ENCODE data around the gene LRATD1. TPM values are rescaled to one million over a fixed set of nuclear protein-coding genes. Genes with fewer than 3 reads are reported as not detected.

LRATD1 gene
- total and polyA plus RNA-seq, 10 of the 15 experiments (the other 5 are each of a cell fraction or from before 2014, with no cell fraction given): 0.02 TPM; not detected in 9

GRCh38 chr2:14626873-14627272 is 5.6 kb upstream of the LRATD1 start:
- Histone ChIP-seq H3K27me3 (replicated peaks in 1 of 2; ENCODE audit: control insufficient read depth in 2 of 2, insufficient read depth in 2 of 2, low read length in 1 of 2) (no peaks in the 10 kb centered on the region; a peak in 2 of 4 replicates), H3K9ac (ENCODE audit: control insufficient read depth, insufficient read depth, low read length) (no peak overlapping the region), H4K20me1 (ENCODE audit: control insufficient read depth, insufficient read depth) (no peaks in the 10 kb centered on the region), H3K36me3 (ENCODE audit: control insufficient read depth in 2 of 2, insufficient read depth in 2 of 2, low read length in 1 of 2) (no peaks in the 10 kb centered on the region), H3K27ac (ENCODE audit: control insufficient read depth, insufficient read depth) (no peak overlapping the region), H3K9me3 (replicated peaks; ENCODE audit: control insufficient read depth, insufficient read depth, low read length) (no peaks in the 10 kb centered on the region; the same call in 2 of the 3 replicates), H3K4me2 (ENCODE audit: control insufficient read depth, insufficient read depth) (no peak overlapping the region), H3K4me1 (ENCODE audit: control insufficient read depth, insufficient read depth, low read length) (no peaks in the 10 kb centered on the region), H3K79me2 (ENCODE audit: control insufficient read depth, insufficient read depth, low read length) (no peaks in the 10 kb centered on the region), H2AFZ (ENCODE audit: control insufficient read depth, low read depth, low read length) (no peak overlapping the region), H3K4me3 (no peak overlapping the region)
- in situ Hi-C loops (cut with MboI): no loop called here
- no TSS peak for BruUV-seq (replicated peaks)
- FAIRE-seq (no peak), ATAC-seq (no peak), DNase-seq (ENCODE audit: low read depth, low spot score) (no peak)
- WGBS (ENCODE audit: insufficient coverage, insufficient replicate concordance, low lambda C conversion rate, missing lambda C conversion rate): 21% methylated on average over 3 of the region's 3 CpGs
- ChIA-PET RAD21 (ENCODE audit: unreplicated experiment) (no interaction called here), CTCF (interaction anchor here (1.2 kb wide), 1 partner anchor 23 kb away, joined by 3 read pairs; no protein-coding TSS in a partner anchor), SMC1A (ENCODE audit: uncharacterized antibody, unreplicated experiment) (interaction anchor here (0.6 kb wide), 2 partner anchors 339 to 1369 kb away, joined by 3 to 4 read pairs; no protein-coding TSS in a partner anchor), POLR2A (no interaction called here)
- intact Hi-C loops (cut with micrococcal nuclease; ENCODE audit: unreplicated experiment): no loop called here
- TF ChIP-seq, protein P1, sequence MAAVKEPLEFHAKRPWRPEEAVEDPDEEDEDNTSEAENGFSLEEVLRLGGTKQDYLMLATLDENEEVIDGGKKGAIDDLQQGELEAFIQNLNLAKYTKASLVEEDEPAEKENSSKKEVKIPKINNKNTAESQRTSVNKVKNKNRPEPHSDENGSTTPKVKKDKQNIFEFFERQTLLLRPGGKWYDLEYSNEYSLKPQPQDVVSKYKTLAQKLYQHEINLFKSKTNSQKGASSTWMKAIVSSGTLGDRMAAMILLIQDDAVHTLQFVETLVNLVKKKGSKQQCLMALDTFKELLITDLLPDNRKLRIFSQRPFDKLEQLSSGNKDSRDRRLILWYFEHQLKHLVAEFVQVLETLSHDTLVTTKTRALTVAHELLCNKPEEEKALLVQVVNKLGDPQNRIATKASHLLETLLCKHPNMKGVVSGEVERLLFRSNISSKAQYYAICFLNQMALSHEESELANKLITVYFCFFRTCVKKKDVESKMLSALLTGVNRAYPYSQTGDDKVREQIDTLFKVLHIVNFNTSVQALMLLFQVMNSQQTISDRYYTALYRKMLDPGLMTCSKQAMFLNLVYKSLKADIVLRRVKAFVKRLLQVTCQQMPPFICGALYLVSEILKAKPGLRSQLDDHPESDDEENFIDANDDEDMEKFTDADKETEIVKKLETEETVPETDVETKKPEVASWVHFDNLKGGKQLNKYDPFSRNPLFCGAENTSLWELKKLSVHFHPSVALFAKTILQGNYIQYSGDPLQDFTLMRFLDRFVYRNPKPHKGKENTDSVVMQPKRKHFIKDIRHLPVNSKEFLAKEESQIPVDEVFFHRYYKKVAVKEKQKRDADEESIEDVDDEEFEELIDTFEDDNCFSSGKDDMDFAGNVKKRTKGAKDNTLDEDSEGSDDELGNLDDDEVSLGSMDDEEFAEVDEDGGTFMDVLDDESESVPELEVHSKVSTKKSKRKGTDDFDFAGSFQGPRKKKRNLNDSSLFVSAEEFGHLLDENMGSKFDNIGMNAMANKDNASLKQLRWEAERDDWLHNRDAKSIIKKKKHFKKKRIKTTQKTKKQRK (IDR thresholded peaks at IDR 0.05; ENCODE audit: low read depth, low read length): no peak
- TF ChIP-seq RBBP5 (conservative IDR thresholded peaks at IDR 0.05) (no peak), CHD1 (IDR thresholded peaks at IDR 0.05; ENCODE audit: low read depth, low read length) (no peak), EZH2 (IDR thresholded peaks at IDR 0.05; ENCODE audit: borderline replicate concordance, control insufficient read depth, low read depth, low read length) (no peak), ESRRA (IDR thresholded peaks at IDR 0.05; ENCODE audit: low read length) (no peak), SMAD1 (IDR thresholded peaks at IDR 0.05; ENCODE audit: low read depth, partially characterized antibody) (no peak), ASH2L (IDR thresholded peaks at IDR 0.05; ENCODE audit: borderline replicate concordance, low read depth) (no peak), MYB (IDR thresholded peaks at IDR 0.05; ENCODE audit: borderline replicate concordance, low read depth, low read length) (no peak), RB1 (IDR thresholded peaks at IDR 0.05; ENCODE audit: borderline replicate concordance) (no peak), ZNF384 (IDR thresholded peaks at IDR 0.05; ENCODE audit: borderline replicate concordance, low read depth, low read length) (no peak), IKZF2 (IDR thresholded peaks at IDR 0.05) (no peak), IKZF1 (conservative IDR thresholded peaks at IDR 0.05) (no peak), BACH1 (IDR thresholded peaks at IDR 0.05; ENCODE audit: borderline replicate concordance) (no peak), MXI1 (IDR thresholded peaks at IDR 0.05; ENCODE audit: low read depth, low read length) (no peak)
- TF ChIP-seq, protein P2, sequence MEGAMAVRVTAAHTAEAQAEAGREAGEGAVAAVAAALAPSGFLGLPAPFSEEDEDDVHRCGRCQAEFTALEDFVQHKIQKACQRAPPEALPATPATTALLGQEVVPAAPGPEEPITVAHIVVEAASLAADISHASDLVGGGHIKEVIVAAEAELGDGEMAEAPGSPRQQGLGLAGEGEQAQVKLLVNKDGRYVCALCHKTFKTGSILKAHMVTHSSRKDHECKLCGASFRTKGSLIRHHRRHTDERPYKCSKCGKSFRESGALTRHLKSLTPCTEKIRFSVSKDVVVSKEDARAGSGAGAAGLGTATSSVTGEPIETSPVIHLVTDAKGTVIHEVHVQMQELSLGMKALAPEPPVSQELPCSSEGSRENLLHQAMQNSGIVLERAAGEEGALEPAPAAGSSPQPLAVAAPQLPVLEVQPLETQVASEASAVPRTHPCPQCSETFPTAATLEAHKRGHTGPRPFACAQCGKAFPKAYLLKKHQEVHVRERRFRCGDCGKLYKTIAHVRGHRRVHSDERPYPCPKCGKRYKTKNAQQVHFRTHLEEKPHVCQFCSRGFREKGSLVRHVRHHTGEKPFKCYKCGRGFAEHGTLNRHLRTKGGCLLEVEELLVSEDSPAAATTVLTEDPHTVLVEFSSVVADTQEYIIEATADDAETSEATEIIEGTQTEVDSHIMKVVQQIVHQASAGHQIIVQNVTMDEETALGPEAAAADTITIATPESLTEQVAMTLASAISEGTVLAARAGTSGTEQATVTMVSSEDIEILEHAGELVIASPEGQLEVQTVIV (IDR thresholded peaks at IDR 0.05; ENCODE audit: borderline replicate concordance, partially characterized antibody): no peak
